Activated T-cell treated with anti-CD3 and anti-CD28 coated beads for 4 hours (primary cell): ENCODE measurements around the gene ARHGDIA.
A peak's percentile ranks its signal among the peaks of the same experiment; 100 is the strongest.

ENCODE experiments used
- DNase-seq: peaks from one replicate; pipeline ENCODE4 v3.0.0-alpha.2; 2020

ARHGDIA gene

DNA sequence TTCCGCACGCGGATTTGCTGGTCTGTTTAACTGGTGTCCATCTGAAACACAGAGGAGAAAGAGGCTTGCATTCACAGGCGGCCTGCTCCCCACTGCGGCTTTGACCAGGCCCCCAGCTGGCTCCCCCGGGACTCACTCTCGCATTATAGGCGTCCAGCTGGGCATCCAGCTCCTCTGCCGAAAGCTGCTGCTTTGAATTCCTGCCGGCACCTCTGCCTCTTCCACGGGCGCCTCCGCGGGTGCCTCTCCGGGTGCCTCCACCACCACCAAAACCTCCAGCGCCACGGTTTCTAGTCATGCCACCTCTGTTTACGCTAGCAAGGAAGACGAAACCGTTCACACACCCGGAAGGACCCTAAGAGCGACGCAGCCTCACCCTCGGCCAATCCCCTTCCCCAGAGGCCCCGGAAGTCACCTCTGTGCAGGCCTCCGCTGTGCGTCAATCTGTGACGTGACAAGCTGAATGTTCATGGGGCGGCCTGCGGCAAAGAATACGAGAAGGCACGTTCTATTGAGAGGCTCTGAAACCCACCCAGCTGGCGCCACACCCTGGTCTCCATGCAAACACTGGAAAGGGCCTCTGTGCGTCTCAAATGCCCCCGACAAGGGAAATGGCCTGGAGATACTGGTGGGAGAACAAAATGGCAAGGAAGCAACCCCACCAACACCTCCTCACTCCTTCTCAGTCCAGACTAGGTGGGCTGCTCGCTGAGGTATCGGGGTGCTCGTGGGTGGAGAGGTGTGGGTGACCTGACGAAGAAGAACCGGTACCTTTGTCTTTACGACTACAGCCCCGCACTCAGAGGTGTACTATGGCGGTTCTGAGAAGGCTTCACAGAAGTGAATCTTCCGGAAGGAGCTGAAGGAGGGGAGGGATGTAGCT is 17.2 kb upstream of the ARHGDIA start:
- DNase-seq, result no peak

DNA sequence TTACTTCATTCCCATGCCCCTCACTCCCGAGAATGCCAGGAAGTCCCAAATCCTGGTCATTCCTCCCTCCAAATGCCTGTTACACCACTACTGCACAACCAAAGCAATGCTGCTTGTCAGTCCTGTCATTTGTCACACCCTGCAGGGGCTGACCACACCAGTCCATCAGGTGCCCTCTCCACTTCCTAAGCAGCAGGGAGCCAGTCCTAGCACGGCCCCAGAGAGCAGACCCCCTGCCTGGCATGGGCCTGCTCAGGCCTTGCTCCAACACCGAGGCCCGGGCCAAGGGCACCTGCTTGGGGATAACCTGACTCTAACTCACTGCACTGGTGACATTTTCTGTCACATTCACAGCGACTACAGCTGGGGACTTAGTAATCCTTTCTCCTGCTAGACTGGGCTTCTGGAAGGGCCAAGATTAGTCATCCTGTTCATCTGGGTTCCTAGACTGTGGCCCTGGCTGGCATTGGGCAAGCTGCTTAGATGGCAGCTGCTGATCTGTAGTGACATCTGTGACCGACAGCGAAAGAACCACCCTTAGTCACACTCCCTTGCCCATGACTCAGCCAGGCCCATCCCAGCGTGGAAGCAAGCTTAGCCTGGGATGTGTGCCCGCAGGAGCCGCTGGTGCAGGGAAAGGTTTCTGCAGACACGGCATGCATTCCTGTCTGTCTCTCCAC is 14.9 kb upstream of the ARHGDIA start:
- no peak for DNase-seq

DNA sequence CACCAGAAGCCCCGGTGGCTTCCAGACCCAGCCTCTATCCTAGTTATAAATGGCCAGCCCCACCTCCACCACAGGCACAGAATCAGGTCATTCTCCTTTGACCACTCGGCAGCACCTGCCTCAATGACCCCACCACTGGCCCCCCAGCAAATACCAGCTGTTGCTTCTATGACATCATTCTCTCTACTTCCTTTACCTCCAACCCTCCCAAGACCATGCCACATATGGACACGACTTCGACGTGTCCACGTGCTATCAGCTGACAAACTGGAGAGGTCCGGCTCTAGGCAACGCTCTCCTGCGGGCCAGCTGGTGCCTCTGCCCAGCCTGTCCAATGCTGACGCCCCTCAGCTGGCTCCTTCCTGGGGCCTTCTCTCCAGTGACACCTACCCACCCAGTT is 14.3 kb upstream of the ARHGDIA start:
- no peak for DNase-seq

DNA sequence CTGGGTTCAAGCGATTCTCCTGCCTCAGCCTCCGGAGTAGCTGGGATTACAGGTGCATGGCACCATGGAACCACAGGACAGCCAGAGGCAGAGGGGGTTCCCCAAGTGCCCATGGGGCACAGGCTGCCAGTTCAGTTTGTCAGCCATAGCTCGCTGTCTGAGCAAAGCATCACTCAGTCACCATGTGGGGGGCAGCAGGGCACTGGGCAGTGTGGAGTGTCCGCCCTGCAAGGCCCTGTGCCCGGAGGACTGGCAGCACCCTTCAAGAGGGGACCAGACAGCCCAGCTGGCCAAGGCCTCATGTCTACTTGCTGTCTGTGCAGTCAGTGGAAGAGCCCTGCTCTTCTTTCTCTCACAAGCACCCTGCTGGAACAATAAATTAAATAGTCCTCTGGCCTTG is 13.8 kb upstream of the ARHGDIA start:
- DNase-seq, result no peak

DNA sequence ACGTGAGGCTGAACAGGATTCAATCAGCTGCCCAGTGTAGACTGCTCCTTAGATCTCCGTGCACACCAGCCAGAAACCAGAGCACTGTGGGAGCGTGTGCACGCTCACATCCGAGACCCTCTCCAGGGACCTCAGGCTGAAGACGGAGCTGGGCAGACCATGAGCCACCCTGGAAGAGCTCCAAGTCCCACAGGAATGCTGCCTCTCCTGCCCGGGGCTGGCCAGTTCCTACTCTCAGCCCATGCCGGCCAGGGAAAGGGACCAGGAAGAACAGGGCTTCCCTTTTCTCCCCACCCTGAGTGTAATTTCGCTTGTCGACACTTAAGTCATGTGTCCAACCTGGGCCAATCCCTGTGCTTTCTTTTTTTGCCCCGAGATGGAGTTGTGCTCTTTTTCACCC is 13.4 kb upstream of the ARHGDIA start:
- no peak for DNase-seq

DNA sequence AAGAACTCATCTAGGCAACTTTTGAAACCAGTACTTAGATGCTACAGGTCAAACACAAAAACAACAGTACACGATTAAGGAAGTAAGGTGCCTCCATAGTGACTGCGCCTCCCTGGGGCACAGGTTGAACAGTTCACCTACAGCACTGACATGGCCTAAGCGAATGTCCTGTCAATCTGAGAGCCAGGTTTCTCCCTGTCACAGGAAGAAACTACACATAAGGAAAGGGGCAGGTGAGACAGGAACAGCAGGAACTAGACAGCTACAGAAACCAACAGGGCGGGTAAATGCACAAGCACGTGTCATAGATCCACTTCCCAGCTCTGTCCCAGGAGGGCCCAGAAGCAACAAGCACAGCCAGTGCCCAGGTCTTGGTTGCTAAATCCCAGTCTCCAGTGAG is 8.0 kb upstream of the ARHGDIA start:
- DNase-seq, result no peak

DNA sequence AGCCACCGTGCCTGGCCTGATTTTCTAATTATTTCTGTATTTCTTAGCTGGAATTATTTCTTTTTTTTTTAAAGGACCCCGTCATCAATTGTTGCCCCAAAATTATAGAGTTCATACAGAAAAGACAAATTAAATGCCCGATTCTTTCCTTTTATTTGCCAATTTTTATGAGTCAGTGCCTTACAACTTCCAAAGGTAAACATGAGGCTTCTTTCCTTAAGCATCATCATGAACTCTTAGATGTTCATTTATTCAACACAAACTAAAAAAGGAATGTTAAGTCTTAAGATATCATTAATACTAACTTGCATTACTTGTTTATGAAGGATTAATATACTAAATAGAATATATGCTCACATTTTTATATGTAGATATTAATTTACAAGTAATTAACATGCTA is 7.2 kb upstream of the ARHGDIA start:
- no peak for DNase-seq

DNA sequence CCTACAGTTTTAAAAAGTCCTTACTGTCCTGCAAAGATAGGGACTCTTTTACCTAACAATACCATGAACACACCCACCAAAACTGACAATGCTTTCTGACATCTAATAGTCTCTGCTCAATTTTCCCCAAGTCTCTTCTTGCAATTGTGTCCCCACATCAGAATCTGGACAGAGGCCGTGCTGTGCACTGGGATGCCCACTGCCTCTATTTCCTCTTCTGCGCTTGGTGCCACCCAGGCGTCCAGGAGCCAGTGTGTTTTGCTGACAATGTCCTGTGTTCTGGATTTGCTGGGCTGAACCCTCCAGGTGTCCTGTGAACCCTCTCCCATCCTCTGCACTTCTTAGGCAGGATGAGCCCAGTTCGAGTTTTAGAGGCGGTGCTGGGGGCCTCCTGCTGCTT is 6.4 kb upstream of the ARHGDIA start:
- DNase-seq, result no peak

DNA sequence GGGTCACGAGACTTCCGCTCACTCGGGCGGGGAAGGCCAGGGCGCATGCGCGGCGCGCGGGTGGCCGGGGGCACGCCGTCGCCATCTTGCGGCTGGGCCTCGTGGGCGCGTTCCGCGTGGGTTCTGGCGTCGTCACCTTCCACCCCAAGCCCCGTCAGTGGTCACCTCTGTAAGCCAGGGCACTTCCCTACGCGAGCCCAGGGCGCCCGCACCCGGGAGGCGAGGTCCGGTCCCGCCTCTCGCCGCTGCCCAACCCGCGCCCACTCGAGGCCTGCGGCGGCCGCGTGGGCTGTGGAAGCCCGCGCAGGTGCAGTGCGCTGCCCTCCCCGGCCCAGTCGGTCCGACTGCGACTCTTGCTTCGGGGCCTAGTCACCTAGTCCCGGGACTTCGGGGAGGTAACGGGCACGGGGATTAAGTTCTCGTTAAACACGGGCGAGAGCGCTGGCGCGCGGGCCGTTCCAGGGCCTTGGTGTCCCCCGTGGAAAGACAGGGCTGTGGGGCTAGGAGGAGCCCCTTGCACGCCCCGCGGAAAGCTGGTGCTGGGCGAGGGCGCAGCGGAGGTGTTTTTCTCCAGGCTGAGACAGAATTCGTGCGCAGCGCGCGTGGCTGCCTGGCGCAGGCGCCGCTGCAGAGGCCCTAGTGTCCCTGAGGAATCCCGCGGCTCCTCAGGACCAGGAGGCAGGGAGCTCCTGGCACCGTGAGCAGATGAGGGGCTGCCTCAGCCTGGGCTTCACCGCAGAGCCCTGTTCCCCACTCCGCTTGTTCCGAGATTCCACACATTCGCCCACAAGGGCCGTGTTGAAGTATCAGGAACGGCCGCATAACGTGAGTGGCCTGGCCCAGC is 472 bp upstream of the ARHGDIA start:
- DNase-seq, result peak; percentile 96

DNA sequence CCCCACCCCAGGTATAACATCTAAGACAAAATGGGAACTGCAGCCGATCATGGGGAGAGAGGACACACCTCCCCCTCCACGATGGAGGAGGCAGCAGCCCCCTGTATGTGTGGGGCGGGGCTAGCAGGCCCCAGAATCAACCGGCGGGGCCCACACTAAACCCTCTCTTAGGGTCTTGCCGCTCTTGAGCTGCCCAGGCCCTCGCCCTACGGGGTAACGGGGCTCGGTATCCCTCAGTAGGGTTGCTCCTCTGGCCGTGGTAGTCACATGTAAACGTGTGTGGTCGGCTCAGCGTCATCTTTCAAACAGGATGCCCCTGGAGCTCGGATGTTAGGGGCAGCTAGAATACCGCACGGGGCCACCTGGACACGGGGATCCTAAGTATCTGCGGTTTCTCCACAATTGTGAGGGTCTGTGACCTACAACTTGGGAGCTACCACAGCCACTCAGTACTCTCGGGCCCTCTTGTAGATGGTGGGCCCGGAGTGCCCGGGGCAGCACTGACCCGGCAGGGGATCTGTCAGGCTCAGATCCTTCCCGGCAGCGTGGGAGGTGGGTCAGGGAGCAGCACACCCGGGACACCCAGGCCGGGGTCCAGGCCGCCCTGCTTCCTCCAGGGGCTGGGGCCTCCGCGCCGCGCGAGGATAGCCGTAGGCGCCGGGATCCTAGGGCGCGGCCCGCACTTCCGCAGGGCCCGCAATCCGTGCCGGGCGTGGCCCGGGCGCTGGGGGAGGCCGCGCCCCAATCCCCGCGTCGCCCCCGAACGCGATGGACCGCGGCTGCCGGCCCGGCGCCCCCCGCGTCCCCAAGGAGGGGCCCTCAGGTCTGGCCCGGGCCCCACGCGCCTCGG is 781 bp downstream of the ARHGDIA start:
- no peak for DNase-seq

DNA sequence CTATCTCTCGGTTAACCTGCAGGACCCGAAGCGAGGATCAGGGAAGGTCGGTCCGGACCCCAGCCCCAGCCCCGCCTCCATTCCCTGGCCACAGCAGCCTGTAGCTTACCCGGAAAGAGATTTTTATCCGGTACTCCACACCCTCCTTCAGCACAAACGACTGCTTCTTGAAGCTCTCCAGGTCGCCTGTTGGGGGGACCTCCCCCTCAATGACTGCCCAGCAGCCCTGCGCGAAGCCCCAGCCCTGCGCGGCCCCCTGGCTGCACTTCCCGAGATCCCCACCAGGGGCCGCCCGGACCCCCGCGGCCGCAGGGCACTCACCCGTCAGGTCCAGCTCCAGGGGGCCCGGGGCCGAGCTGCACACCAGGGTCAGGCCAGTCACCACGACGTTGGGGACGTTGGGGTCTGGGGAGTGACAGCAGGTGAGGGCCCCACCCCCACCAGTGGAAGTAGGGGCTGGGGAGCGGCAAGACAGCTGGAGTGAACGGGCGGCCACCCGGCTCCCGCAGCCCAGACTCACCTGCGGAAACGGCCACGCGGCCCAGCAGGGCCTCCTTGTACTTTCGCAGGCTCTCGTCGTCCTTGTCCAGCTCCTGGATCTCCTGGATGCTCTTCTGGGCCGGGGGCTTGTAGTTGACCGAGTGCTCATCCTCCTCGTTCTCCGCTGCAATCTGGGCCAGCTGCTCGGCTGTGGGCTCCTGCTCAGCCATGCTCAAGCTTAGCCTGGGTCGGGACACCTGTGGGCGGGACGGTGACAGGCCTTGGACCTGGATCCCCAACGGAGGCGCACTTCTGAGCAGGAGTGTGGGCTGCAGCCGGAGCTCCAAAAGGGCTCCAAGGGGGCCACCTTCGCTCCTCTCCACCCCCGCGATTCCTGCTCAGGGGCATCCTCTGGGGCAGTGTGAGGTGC is 1.7 kb downstream of the ARHGDIA start:
- no peak for DNase-seq

DNA sequence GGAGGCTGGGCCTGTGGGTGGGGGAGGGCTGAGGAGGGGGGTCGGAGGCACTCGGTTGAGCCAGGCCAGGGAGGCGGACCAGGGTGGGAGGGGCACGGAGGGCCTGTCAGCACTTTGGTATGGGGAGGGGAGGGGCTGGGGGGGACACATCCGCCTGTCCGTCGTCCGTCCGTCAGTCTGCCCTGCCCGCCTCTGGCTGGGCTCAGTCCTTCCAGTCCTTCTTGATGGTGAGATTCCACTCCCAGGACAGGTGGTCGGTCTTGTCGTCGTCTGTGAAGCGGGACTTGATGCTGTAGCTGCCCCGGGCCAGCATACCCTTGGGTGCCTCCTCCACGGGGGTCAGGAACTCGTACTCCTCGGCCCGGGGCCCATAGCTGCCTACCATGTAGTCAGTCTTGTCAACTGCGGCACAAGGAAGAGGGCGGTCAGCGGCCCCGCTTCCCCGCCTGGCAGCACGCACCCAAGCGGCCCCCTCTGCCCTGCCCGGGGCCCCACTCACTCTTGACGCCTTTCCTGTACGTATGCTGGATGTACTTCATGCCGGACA is 2.4 kb downstream of the ARHGDIA start:
- DNase-seq, result no peak

DNA sequence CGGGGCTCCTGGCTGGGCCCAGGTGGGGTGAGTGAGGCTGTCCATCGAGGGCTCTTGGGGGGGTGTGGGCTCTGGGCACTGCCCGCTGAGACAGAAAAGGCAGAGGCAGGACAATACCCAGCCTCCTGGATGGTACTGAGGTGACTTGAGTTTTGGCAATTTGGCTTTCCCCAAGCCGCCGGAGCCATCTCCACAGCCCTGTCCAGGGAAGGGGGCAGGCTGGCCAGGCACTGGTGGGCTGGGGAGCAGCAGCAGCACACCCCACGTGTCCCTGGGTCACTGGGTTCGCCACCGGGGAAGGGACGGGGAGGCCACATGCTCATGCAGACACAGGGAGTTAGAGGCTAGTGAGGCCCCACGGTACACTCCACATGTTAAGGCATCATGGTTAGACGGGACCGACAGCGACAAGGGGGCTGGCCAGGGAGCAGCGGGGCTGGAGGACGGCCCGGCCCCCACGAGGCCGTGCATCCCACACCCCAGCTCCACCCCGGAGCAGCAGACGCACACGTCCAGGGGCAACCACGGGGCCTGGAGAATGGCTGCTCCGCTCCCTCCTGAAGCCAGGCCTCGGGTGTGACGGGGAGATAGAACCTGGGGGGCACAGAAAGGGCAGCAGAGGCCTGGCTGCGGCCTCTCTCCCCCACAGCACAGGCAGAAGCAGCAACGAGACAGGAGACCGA is 3.0 kb downstream of the ARHGDIA start:
- DNase-seq, result no peak

DNA sequence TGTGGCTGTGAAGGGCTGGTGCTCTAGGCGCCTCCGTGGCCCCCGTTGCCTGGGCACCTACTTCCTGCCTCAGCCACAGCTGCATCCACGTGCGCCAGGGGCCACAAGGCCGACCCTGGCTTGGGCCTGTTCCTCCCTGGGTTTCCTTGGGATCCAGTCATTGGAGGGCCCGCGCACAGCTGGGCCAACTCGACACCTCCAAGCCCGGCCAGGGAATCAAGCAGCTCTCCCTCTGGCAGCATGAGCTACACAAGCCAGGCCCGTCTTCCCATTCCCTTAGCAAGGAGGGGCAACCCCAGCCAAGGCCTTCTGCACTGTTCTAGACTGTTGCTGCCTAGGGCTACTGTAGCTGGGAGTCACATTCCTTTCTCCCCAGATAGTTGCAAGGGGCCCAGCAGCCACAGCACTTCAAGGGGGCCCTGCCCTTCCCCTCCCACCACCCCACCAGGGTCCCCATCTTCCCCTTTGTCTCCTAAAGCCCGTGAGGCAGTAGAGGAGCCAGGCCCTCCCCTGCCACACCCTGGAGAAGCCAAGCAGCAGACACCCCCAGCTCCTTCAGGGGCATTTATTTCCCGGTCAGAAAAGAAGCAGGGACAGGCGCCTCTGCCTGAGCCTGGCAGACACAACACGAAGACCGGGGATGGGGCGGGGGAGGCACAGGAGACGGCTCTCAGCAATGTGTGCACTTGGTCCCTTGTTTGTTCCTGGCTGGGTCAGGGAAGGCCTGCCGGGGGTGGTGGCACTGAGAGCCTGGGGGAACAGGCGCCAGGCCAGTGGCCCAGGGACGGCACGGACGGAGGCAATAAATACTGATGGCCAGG is 3.8 kb downstream of the ARHGDIA start:
- DNase-seq, result no peak

DNA sequence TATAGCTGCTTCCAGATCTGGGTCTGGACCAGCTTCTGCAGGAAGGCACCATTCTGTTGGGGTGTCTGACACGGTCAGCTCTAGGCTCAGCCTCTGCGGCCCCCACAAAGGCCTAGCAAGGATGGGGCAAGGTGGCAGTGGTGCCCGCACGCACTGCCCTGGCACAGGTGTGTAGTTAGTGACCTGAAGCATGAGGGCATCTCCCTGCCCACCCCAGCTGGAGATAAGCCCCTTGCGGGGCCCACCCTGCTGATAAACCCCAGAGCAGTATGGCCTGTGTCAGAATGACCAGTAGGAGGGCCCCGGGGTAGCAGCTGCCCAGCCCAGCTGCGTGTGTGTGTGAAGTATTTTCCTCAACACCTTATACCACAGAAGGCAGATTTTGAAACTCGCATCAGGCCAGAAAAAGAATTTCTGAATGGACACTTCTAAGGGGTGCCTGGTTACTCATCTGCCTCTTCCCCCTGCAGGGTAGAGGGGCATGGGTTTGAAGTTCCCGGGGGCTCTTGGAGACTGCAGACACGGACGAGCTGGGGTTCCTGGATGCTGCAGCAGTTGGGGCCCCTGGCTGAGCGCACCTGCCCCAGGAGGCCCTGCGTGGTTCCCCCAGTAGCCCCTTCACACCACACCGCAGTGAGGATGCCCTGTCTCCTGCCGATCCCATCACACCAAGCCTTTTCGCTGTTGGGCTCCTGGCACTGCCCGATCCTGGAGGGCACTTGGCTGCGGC is 4.5 kb downstream of the ARHGDIA start:
- DNase-seq, result no peak

DNA sequence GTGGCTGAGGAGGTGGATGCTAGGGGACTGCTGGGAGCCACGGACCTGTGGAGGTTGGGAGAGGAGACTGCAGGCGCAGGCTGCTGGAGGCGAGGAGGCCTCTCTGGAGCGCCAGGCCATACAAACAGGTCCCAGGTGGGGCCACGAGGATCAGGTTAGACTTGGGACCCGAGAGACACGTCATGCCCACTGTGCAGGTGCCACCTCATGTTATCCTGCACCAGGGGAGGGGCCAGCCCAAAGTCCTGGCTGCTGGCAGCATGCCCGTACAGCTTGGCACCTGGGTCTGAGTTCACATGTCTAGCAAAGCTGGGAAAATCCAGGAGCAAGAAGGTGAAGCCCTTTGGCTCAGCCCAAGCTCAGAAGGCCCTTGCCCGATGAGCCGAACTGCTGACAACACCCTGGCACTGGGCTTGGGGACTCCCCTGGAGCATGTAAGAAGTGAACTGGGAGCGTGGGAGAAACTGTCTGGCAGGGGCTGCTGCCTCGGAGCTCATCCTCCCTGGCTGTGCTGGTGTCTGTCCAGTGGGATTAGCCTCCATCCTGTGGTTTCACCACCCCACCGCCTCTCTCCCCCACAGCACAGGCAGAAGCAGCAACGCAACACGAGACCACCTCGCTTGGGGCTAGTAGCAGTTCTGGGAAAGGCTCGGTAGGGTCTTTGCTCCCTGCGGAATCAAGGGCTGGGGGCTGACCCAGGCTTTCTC is 5.3 kb downstream of the ARHGDIA start:
- DNase-seq, result no peak

DNA sequence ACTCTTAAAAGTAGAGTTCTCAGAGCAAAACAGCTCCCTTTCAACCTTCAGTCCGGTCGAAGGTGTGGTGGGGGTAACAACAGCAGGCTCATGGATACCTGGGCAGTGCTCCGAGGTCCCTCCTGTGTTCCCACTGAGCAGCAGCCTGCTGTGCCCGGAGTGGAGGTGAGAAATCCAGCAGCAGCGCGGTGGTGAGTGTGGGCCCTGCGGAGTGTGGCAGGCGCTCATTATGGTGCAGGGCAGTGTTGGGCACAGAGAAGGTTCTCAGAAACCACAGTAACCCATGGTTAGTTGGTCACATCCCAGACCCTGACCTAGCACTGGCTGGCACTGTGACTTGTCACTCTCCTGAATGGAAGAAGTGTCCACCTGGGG is 5.8 kb downstream of the ARHGDIA start:
- no peak for DNase-seq
